Stimulated activated CD4-positive, alpha-beta T cell treated with anti-CD3 and anti-CD28 coated beads, TNF-alpha, amount 100 ng/mL, for 1 hour (primary cell): ENCODE results near the gene SLC17A2.

Experiments used
- DNase-seq, 3 donors: peaks; one replicate each; pipeline ENCODE4 v3.0.0-alpha.2; 2020; ENCODE audit warnings: low read depth in 3 of 3, low spot score in 1 of 3

The SLC17A2 gene

GRCh38 chr6:25921525-25922203, 8.8 kb downstream of the SLC17A2 start:
- DNase-seq: no peak

GRCh38 chr6:25919657-25920056, 10.8 kb downstream of the SLC17A2 start:
- DNase-seq: no peak

- no peak for DNase-seq
Measured at GRCh38 chr6:25918083-25918683, 12.3 kb downstream of the SLC17A2 start.

GRCh38 chr6:25916789-25917490, 13.6 kb downstream of the SLC17A2 start:
- DNase-seq: no peak

- DNase-seq: no peak
Measured at GRCh38 chr6:25916330-25916729, 14.2 kb downstream of the SLC17A2 start.

- no peak for DNase-seq
Measured at GRCh38 chr6:25913741-25914140, 16.8 kb downstream of the SLC17A2 start.

GRCh38 chr6:25911351-25911750, 19.1 kb downstream of the SLC17A2 start:
- DNase-seq: no peak

GRCh38 chr6:25907475-25908014, 22.9 kb downstream of the SLC17A2 start:
- no peak for DNase-seq

- no peak for DNase-seq
Measured at GRCh38 chr6:25903467-25904099, 26.9 kb downstream of the SLC17A2 start.

GRCh38 chr6:25902071-25902470, 28.4 kb downstream of the SLC17A2 start:
- no peak for DNase-seq

- no peak for DNase-seq
Measured at GRCh38 chr6:25900843-25901242, 29.6 kb downstream of the SLC17A2 start.

GRCh38 chr6:25899580-25900408, 30.7 kb downstream of the SLC17A2 start:
- DNase-seq: no peak

GRCh38 chr6:25899123-25899522, 31.4 kb downstream of the SLC17A2 start:
- no peak for DNase-seq

- no peak for DNase-seq
Measured at GRCh38 chr6:25898289-25898977, 32.1 kb downstream of the SLC17A2 start.

GRCh38 chr6:25896252-25896651, 34.2 kb downstream of the SLC17A2 start:
- no peak for DNase-seq

- DNase-seq: no peak
Measured at GRCh38 chr6:25895771-25896170, 34.7 kb downstream of the SLC17A2 start.

GRCh38 chr6:25893778-25894177, 36.7 kb downstream of the SLC17A2 start:
- DNase-seq: no peak

GRCh38 chr6:25892877-25893276, 37.6 kb downstream of the SLC17A2 start:
- no peak for DNase-seq

- DNase-seq: no peak
Measured at GRCh38 chr6:25889877-25890853, 40.3 kb downstream of the SLC17A2 start.
